ENCODE data around the gene FAM184A.

Gene FAM184A

GRCh38 chr6:119096721-119097565 lies 18.5 kb upstream of the FAM184A start:
- no peak for DNase-seq (ENCODE audit: low spot score)
- in situ Hi-C loops (cut with MboI; ENCODE audit: low pct_unique_long_range_greater_than_20kb, low sequenced_read_pairs, unreplicated experiment): no loop called here

GRCh38 chr6:119090256-119090655 lies 11.8 kb upstream of the FAM184A start:
- no peak for TF ChIP-seq CTCF (IDR thresholded peaks at IDR 0.05; ENCODE audit: extremely low read depth, insufficient read depth, missing control alignments)
- in situ Hi-C loops (cut with MboI; ENCODE audit: low pct_unique_long_range_greater_than_20kb, low sequenced_read_pairs, unreplicated experiment): no loop called here
- no peak for DNase-seq (ENCODE audit: low spot score)

More at GRCh38 chr6:119096721-119097565, 18.5 kb upstream of the FAM184A start:
- TF ChIP-seq CTCF (IDR thresholded peaks at IDR 0.05; ENCODE audit: extremely low read depth, insufficient read depth, missing control alignments): no peak

- DNase-seq (ENCODE audit: low spot score): no peak
- in situ Hi-C loops (cut with MboI; ENCODE audit: low pct_unique_long_range_greater_than_20kb, low sequenced_read_pairs, unreplicated experiment): no loop called here
- TF ChIP-seq CTCF (IDR thresholded peaks at IDR 0.05; ENCODE audit: extremely low read depth, insufficient read depth, missing control alignments): no peak
Measured at GRCh38 chr6:119084784-119085183, 6.3 kb upstream of the FAM184A start.

GRCh38 chr6:119083007-119083406 lies 4.5 kb upstream of the FAM184A start:
- in situ Hi-C loops (cut with MboI; ENCODE audit: low pct_unique_long_range_greater_than_20kb, low sequenced_read_pairs, unreplicated experiment): no loop called here
- DNase-seq (ENCODE audit: low spot score): no peak
- no peak for TF ChIP-seq CTCF (IDR thresholded peaks at IDR 0.05; ENCODE audit: extremely low read depth, insufficient read depth, missing control alignments)

GRCh38 chr6:119079283-119079809 lies 882 bp upstream of the FAM184A start:
- in situ Hi-C loops (cut with MboI; ENCODE audit: low pct_unique_long_range_greater_than_20kb, low sequenced_read_pairs, unreplicated experiment): no loop called here
- TF ChIP-seq CTCF (IDR thresholded peaks at IDR 0.05; ENCODE audit: extremely low read depth, insufficient read depth, missing control alignments): no peak
- no peak for DNase-seq (ENCODE audit: low spot score)

- peak; percentile 25 for TF ChIP-seq CTCF (IDR thresholded peaks at IDR 0.05; ENCODE audit: extremely low read depth, insufficient read depth, missing control alignments)
- peak; percentile 34 for DNase-seq (ENCODE audit: low spot score)
- in situ Hi-C loops (cut with MboI; ENCODE audit: low pct_unique_long_range_greater_than_20kb, low sequenced_read_pairs, unreplicated experiment): no loop called here
Measured at GRCh38 chr6:119077643-119078375, 655 bp downstream of the FAM184A start.

Data from GM13977 (cell line).